TTC549 (cell line): Measurements from ENCODE around the gene TMEM80.

ENCODE experiments used
- FAIRE-seq: peaks from 2 replicates; lab custom pipeline; 2012; peaks lifted over from hg19 to GRCh38; lab: Jason Lieb, UNC

Gene TMEM80

DNA sequence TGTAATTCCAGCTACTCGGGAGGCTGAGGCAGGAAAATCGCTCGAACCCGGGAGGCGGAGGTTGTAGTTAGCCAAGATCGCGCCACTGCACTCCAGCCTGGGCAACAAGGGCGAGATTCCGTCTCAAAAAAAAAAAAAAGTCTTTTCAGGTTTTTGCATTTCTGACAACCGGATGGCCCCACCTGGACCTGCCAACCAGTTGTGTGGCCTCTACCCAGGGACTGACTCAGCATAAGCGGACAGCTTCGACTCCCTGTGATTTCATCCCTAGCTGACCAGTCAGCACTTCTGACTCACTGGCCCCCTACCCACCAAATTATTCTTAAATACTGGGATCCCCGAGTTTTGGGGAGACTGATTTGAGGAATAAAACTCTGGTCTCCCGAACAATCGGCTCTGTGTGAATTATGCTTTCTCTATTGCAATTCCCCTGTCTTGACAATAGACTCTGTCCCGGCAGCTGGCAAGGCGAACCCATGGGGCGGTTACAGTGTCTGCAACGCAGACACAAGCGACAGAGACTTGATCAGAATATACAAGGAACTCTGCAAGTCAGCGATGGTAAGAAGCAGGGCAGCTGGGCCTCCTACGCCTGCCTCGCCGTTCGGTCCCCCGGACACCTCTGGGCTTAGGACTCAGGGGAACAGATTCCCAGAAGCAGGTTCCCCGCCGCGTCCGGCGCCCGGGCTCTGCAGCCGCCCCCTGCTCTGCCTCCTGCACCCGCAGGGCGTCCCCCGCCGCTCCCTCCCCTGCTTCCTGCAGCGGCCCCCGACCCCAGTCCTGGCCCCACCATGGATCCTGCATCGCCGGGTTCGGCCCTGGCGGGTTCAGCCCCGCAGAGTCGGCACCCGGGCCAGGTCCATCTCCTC is 50.9 kb downstream of the TMEM80 start:
- no peak for FAIRE-seq

DNA sequence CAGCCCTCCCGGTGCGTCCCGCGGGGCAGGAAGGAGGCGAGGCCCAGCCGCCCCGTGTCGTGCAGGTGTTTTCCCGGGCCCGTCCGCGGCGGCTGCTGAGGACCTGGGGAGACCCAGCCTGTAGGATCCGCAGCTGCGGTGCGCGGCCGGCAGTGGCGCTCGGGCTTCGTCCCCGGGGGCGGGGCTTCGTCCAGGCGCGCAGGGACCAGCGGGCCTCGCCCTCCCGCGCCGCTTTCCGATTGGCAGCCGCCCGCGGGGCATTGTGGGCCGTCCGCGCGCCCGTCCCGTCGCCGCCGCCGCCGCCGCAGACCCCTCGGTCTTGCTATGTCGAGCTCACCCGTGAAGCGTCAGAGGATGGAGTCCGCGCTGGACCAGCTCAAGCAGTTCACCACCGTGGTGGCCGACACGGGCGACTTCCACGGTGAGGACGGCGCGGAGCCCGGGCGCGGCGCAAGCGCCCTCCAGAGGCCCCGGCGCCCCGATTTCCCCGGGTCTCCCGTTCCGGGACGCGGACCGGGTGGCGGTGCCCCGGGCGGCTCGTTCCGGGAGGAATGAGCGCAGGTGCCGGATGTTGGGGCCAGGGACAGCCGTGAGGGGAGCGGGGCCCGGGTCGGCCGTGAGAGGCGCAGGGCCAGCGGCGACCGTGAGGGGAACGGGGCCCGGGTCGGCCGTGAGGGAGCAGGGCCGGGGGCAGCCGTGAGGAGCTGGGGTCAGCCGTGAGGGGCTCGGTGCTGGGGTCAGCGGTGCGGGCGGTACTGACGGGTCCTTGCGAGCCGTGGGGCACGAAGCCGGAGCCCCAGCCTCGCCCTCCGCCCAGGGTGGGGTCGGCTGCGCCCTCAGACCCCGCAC is 51.8 kb downstream of the TMEM80 start, which contains the start of gene TALDO1:
TSS of gene TALDO1 (plus strand) at position 307 of the 849 bp plus-strand sequence. CDS start at position 325, 18 bp downstream.
- no peak for FAIRE-seq

DNA sequence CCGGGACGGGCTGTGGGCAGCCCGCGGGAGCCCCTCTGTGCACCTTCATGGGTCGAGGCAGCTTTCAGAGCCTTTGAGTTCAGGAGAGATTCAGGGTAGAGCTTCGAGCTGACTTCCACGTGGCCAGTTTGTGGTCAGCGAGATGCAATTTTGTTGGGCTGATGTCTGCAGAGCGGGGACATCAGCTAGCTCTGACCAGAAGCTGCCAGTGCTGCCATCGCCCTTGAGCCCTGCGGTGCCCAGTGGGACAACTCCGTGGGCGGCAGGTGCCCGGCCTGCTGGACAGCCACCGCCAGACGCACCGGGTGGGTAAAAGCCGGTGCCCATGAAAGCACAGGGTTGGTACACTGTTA is 52.4 kb downstream of the TMEM80 start:
- FAIRE-seq = no peak

DNA sequence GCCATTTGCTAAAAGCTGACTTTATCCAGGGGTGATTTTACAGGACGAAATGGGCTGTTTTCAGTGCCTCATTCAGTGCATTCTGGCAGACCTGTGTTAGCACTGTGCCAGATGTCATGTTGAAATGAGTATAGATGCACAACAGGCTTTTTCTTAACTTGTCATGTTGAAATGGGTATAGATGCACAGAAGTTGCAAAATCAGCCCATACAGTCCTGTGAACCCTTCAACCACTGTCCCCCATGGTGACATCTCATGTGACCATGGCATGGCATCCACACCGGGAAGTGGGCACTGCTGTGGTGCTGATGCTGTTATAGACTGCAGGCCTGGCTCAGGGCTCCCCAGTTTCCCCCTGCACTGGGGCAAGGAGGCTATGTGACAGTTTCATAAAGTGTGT is 54.1 kb downstream of the TMEM80 start:
- FAIRE-seq = no peak
